ENCODE data around the gene PKP4.

- TF ChIP-seq EP300 (IDR thresholded peaks at IDR 0.05) (no peak), CTCF (IDR thresholded peaks at IDR 0.05) (no peak), POLR2A (IDR thresholded peaks at IDR 0.05) (no peak), POLR2AphosphoS5 (IDR thresholded peaks at IDR 0.05) (no peak)
Measured at GRCh38 chr2:158651358-158652057, 194.8 kb downstream of the PKP4 start.
